Urinary bladder (tissue), 4 donors: ENCODE measurements around the gene VSIG10. TPM values are rescaled to one million over a fixed set of nuclear protein-coding genes. Genes with fewer than 3 reads are reported as not detected.

Experiments used
- DNase-seq: peaks from one replicate; pipeline ENCODE4 v3.0.0-alpha.2; 2015; ENCODE audit errors: extremely low spot score
- H3K27ac ChIP-seq: one replicate; pipeline ENCODE4 v1.5.1; 2013; ENCODE audit warnings: low read depth, mild to moderate bottlenecking, moderate library complexity
- H3K36me3 ChIP-seq: one replicate; pipeline ENCODE4 v1.6.1; 2013; ENCODE audit warnings: mild to moderate bottlenecking, moderate library complexity; ENCODE audit not compliant: insufficient read depth
- H3K4me1 ChIP-seq: one replicate; pipeline ENCODE4 v1.6.1; 2013; ENCODE audit warnings: mild to moderate bottlenecking, moderate library complexity; ENCODE audit not compliant: insufficient read depth
- H3K4me3 ChIP-seq: one replicate; pipeline ENCODE4 v1.5.1; 2013; ENCODE audit warnings: low read depth, low read length
- WGBS: extraction: QIAGEN DNeasy Blood & Tissue Kit; methylation state at CpG from one replicate; pipeline ENCODE4 v1.1.7; 2013; 5-methylcytosine and 5-hydroxymethylcytosine counted together
- polyA plus RNA-seq: library from polyadenylated mRNA; stranded (reverse); fragments of 200-250 nt; gene quantifications from one replicate; pipeline ENCODE4 v1.2.3, GENCODE V29; 2013
- total RNA-seq: library from RNA; depleted of rRNA; stranded (reverse); fragments of >200 nt; gene quantifications from one replicate; pipeline ENCODE4 v1.2.3, GENCODE V29; 2014
- donor health status: healthy with polysubstance abuse.
- donor health status: healthy.

The VSIG10 gene
- total and polyA plus RNA-seq, 2 donors, result 17.8 to 25.6 TPM

DNA sequence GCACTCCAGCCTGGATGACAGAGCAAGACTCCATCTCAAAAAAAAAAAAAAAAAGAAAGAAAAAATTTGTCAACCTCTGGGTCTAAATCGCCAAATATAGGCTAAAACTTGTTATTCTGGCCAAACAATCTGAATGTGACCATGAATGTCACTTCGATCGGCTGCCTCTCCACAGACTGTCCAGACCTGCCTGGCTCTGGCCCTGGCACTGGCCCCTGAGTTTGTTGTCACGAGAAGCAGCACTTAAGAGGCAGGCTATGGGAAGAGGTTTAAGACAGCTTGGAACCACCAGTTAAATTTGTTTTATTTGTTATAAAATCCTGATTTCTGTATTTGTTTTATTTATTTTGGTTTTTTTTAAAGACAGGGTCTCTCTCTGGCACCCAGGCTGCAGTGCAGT is 57.4 kb downstream of the VSIG10 start:
- WGBS, result 91% methylated on average over 4 of the region's 4 CpGs
- H3K27ac ChIP-seq, result no peak overlapping the region
- H3K36me3 ChIP-seq, result peaks cover 2% of the 10 kb centered on the region
- no peak for DNase-seq
- H3K4me1 ChIP-seq, result peaks cover 1% of the 10 kb centered on the region
- H3K4me3 ChIP-seq, result no peak overlapping the region

DNA sequence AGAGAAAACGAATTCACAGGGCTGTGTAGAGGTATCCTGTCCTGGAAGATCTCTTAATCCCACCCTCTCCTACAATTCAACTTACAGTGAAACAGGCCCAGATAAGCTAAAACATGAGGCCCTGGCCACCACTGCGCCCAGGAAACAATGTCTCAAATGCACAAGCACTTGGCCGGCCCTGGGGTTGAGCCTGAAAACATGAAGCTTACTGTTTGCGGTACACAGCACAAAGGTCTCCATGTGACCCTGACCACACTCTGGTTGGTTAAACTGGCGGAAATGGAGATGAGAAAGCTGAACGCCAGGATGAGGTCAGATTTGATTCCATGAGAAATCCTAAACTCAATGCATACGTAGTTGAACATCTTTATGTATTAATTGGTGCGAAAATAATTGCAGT is 59.2 kb downstream of the VSIG10 start:
- no peaks in the 10 kb centered on the region for H3K4me1 ChIP-seq
- H3K4me3 ChIP-seq, result no peak overlapping the region
- peaks cover 2% of the 10 kb centered on the region for H3K36me3 ChIP-seq
- H3K27ac ChIP-seq, result no peak overlapping the region
- 95% methylated on average over 8 of the region's 8 CpGs for WGBS
- DNase-seq, result no peak

DNA sequence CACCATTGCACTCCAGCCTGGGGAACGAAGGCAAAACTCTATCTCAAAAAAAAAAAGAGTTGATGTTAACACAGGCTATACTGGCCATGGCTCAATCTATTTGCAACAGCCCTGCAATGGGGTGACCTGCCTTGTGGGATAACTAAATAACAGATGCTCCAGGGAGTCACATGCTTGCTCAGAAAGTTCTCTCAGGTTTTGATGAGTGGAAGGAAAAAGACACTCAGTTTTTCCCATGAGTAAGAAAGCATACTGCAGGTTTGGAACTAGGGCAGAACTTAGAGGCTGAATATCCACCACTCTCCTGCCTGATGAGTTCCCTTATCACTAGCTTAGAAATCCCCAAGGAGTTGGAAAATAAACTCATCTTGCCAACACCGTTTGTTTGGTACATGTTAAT is 59.7 kb downstream of the VSIG10 start:
- WGBS, result 81% methylated on average over 2 of the region's 2 CpGs
- DNase-seq, result no peak
- Histone ChIP-seq H3K4me3 (no peak overlapping the region), H3K4me1 (no peaks in the 10 kb centered on the region), H3K36me3 (peaks cover 2% of the 10 kb centered on the region), H3K27ac (no peak overlapping the region)

DNA sequence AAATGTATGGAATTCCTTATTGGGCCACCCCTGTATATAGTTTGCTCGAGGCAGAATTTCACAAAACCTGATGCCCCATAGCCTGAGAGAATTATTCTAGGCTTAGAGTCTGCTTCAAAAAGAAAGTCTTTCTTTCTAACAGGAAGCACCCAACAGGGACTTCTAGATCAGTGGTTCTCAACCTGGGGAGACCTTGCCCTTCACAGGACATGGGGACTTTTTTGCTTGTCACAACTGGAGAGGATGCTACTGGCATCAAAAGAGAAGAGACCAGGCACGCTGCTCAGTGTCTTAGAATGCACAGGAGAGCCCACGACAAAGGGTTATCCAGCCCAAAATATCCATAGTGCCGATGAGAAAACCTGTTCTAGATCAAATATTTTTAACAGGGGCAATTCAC is 61.7 kb downstream of the VSIG10 start:
- 95% methylated on average over 4 of the region's 4 CpGs for WGBS
- Histone ChIP-seq H3K36me3 (peaks cover 2% of the 10 kb centered on the region), H3K27ac (no peak overlapping the region), H3K4me3 (no peak overlapping the region), H3K4me1 (no peaks in the 10 kb centered on the region)
- no peak for DNase-seq

- H3K27ac ChIP-seq, result no peak overlapping the region
- H3K4me1 ChIP-seq, result no peaks in the 10 kb centered on the region
- WGBS, result 78% methylated on average over 6 of the region's 6 CpGs
- no peak overlapping the region for H3K4me3 ChIP-seq
- H3K36me3 ChIP-seq, result peaks cover 4% of the 10 kb centered on the region
- DNase-seq, result no peak
Measured at GRCh38 chr12:118038137-118038536, 65.7 kb downstream of the VSIG10 start.

GRCh38 chr12:118036672-118037411 is 67.0 kb downstream of the VSIG10 start:
- H3K27ac ChIP-seq, result no peak overlapping the region
- WGBS, result 91% methylated on average over 11 of the region's 11 CpGs
- peaks cover 4% of the 10 kb centered on the region for H3K36me3 ChIP-seq
- DNase-seq, result no peak
- H3K4me3 ChIP-seq, result no peak overlapping the region
- no peaks in the 10 kb centered on the region for H3K4me1 ChIP-seq

GRCh38 chr12:118035190-118036041 is 68.4 kb downstream of the VSIG10 start:
- peaks cover 4% of the 10 kb centered on the region for H3K36me3 ChIP-seq
- no peak overlapping the region for H3K27ac ChIP-seq
- no peak overlapping the region for H3K4me3 ChIP-seq
- H3K4me1 ChIP-seq, result no peaks in the 10 kb centered on the region
- no peak for DNase-seq
- 81% methylated on average over 9 of the region's 9 CpGs for WGBS

GRCh38 chr12:118034429-118035189 is 69.2 kb downstream of the VSIG10 start:
- WGBS, result 93% methylated on average over 5 of the region's 5 CpGs
- no peak for DNase-seq
- H3K27ac ChIP-seq, result no peak overlapping the region
- H3K4me3 ChIP-seq, result no peak overlapping the region
- peaks cover 4% of the 10 kb centered on the region for H3K36me3 ChIP-seq
- H3K4me1 ChIP-seq, result no peaks in the 10 kb centered on the region

DNA sequence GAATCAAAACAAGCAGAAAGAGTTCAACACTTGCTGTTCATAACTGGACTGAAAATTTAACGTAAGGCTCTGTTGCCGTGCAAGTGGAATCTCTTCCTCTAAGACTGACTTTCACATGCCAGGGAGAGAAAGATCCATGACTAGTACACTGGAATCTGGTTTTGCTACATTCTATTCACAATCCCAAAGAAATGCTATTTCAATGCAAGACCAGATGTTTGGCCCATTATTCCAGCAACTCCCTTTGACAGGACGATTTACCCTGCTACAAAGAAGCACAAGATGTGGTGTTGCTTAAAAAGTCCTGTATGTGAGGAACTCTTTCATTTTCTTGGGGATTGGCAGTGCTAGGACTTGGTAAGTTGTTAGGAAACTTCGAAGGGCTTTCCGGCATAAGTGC is 69.9 kb downstream of the VSIG10 start:
- H3K36me3 ChIP-seq, result peaks cover 4% of the 10 kb centered on the region
- no peak overlapping the region for H3K27ac ChIP-seq
- no peak for DNase-seq
- H3K4me3 ChIP-seq, result no peak overlapping the region
- WGBS, result 89% methylated on average over 5 of the region's 5 CpGs
- no peaks in the 10 kb centered on the region for H3K4me1 ChIP-seq

DNA sequence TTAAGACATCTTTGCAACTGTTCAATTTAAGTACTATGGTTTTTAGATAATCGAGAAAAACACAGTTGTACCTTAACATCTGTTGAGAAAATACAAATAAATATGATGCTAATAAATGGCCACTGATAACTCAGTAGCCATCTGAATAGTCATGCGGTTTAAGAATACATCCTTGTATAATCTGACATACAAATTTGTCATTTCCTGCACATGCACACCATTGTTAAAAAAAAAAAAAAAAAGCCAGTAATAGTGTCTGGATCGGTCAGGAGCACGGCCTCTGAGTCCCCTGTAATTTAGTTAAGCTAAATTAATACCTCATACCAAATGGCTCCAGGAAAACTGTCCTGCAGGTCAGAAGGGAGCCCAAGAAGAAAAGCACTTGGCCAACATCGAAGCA is 70.5 kb downstream of the VSIG10 start:
- H3K36me3 ChIP-seq, result peaks cover 4% of the 10 kb centered on the region
- DNase-seq, result no peak
- no peak overlapping the region for H3K27ac ChIP-seq
- no peaks in the 10 kb centered on the region for H3K4me1 ChIP-seq
- WGBS, result 83% methylated on average over 5 of the region's 5 CpGs
- H3K4me3 ChIP-seq, result no peak overlapping the region

DNA sequence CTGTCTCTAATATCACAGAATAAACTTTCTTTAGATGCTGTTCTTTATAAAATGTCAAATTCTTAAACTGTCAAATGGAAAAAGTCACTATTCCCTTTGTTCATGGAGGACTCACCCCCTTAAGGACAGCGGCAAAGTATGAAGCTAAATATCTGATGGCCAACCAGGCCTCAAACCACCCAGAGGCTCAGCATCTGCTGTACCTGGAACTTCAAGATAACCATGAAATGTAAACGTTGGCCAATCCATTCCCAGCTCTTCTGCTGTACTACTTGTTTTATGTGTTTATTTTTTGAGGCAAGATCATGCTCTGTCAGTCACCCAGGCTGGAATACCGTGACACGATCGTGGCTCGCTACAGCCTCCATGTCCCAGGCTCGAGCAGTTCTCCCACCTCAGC is 71.6 kb downstream of the VSIG10 start:
- no peak overlapping the region for H3K4me3 ChIP-seq
- no peak for DNase-seq
- 92% methylated on average over 7 of the region's 7 CpGs for WGBS
- peaks cover 4% of the 10 kb centered on the region for H3K36me3 ChIP-seq
- no peak overlapping the region for H3K27ac ChIP-seq
- H3K4me1 ChIP-seq, result no peaks in the 10 kb centered on the region

- peaks cover 5% of the 10 kb centered on the region for H3K36me3 ChIP-seq
Measured at GRCh38 chr12:118029166-118029565, 74.6 kb downstream of the VSIG10 start.

DNA sequence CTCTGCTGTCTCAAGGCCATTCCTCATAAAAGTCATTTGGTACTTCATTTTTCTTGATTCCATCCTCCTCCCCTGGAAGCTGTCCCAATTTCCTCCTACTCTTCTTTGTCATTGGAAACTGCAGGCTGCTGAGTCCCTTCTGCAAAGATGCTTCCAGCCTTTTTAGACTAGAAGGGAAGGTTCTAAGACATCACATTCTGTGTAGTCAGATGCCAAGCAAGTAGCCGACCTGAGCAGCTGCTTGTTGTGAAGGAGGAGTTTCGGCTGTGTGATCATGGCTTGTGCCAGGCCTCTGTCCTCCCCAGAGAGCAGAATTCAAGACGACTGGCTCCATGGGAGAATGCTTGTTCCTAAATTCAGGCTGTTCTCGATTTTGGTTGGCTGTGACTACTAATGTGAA is 78.6 kb downstream of the VSIG10 start:
- Histone ChIP-seq H3K4me1 (no peaks in the 10 kb centered on the region), H3K36me3 (peaks cover 5% of the 10 kb centered on the region), H3K27ac (no peak overlapping the region), H3K4me3 (no peak overlapping the region)
- 77% methylated on average over 4 of the region's 4 CpGs for WGBS
- DNase-seq, result no peak

More at GRCh38 chr12:118029166-118029565, 74.6 kb downstream of the VSIG10 start:
- WGBS, result 94% methylated on average over 5 of the region's 5 CpGs
- Histone ChIP-seq H3K4me3 (no peak overlapping the region), H3K4me1 (no peaks in the 10 kb centered on the region), H3K27ac (no peak overlapping the region)
- no peak for DNase-seq
